22Rv1 (cell line): ENCODE data around the gene ELOVL2.

Source experiments
- H3K27ac ChIP-seq: fragments of 450-650 bp; 2 replicates; pipeline ENCODE4 v1.5.1; 2017
- ZFX ChIP-seq: fragments of 450-650 bp; IDR thresholded peaks from 2 replicates; pipeline ENCODE4 v1.6.1; 2017; ENCODE audit warnings: antibody characterized with exemption, borderline replicate concordance
- TF ChIP-seq, protein P1 (sequence below): fragments of 450-650 bp; IDR thresholded peaks from 2 replicates; pipeline ENCODE4 v1.5.1; 2017; ENCODE audit warnings: mild to moderate bottlenecking

The ELOVL2 gene

GRCh38 chr6:11055127-11055627, 11.1 kb upstream of the ELOVL2 start:
- H3K27ac ChIP-seq = no peak overlapping the region
- TF ChIP-seq, protein P1, sequence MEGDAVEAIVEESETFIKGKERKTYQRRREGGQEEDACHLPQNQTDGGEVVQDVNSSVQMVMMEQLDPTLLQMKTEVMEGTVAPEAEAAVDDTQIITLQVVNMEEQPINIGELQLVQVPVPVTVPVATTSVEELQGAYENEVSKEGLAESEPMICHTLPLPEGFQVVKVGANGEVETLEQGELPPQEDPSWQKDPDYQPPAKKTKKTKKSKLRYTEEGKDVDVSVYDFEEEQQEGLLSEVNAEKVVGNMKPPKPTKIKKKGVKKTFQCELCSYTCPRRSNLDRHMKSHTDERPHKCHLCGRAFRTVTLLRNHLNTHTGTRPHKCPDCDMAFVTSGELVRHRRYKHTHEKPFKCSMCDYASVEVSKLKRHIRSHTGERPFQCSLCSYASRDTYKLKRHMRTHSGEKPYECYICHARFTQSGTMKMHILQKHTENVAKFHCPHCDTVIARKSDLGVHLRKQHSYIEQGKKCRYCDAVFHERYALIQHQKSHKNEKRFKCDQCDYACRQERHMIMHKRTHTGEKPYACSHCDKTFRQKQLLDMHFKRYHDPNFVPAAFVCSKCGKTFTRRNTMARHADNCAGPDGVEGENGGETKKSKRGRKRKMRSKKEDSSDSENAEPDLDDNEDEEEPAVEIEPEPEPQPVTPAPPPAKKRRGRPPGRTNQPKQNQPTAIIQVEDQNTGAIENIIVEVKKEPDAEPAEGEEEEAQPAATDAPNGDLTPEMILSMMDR = no peak
- TF ChIP-seq ZFX = no peak

DNA sequence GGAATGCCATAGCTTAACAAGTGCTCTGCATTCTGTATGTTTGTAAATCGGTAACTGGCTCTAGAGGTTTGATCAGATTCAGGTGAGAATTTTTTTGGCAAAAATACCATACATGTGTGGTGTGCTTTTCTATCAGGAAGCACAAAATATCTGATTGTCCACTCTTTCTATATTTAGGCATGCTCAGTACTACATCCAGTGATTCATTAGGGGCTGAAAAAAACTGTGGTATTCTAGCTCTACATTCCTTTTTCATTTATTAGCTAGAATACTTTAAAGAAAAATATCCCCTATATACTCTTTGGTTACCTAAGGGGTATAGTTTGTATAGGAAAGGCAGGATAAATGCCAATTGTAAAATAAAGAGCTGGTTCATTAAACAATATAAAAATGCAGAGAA, 10.6 kb upstream of the ELOVL2 start:
- TF ChIP-seq ZFX = no peak
- TF ChIP-seq, protein P1 = no peak
- H3K27ac ChIP-seq = no peak overlapping the region

DNA sequence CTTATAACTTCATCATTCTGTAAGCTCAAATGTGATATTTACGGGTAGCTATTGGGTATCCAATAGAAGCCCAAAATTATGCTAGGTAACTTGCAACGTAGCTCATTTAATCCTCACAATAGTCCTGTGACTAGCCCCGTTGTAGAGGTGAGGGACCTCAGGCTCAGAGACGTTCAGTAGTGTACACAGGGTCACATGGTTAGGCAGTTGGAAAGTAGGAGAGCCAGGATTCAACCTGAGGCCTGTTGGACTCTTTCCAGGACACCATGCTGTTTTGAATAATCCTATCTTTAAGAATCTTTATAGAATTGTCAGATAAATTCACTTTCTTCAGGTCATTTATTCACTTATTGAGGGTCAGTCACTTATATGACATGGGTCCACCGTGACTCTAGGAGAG, 9.2 kb upstream of the ELOVL2 start:
- no peak overlapping the region for H3K27ac ChIP-seq
- no peak for TF ChIP-seq ZFX
- TF ChIP-seq, protein P1 = no peak

DNA sequence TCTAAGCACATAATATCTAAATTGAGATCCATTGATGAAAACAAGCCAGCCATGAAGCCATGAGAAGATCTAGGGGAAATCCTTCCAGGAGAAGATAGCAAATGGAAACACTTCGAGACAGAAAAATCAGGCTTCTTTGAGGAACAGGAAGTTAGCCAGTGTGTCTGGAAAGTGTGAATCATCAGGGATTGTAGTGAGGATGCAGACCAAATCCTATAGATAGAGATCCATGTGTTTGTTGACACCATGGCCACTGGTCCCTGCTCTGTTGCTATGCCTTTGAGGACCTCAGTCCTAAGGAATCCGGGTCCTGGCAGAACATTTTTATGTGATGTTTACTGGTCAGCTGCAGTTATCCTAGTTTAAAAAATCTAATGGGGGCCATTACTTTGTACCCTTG, 6.6 kb upstream of the ELOVL2 start:
- no peak overlapping the region for H3K27ac ChIP-seq
- TF ChIP-seq, protein P1 = no peak
- no peak for TF ChIP-seq ZFX

DNA sequence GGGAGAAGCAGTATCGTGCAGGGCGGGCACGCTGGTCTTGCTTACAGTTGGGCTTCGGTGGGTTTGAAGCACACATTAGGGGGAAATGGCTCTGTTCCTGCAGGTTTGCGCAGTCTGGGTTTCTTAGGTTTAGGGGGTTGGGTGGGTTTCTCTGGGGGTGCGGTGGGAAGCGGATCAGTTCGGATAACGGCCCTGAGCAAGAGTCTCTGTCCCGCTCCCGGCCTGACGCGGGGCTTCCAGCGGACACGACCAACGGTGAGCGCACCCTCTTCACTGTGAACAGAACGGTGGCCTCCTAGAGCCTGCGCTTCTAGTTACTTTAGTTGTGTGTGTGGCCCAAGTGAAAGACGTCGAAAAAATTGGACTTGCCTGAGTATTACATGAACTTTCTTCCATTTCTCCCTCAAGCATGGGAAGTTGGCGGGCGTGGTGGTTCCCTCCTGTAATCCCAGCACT, 635 bp upstream of the ELOVL2 start:
- TF ChIP-seq, protein P1 = no peak; the same call in none of the 2 replicates
- TF ChIP-seq ZFX = no peak
- H3K27ac ChIP-seq = no peak overlapping the region

DNA sequence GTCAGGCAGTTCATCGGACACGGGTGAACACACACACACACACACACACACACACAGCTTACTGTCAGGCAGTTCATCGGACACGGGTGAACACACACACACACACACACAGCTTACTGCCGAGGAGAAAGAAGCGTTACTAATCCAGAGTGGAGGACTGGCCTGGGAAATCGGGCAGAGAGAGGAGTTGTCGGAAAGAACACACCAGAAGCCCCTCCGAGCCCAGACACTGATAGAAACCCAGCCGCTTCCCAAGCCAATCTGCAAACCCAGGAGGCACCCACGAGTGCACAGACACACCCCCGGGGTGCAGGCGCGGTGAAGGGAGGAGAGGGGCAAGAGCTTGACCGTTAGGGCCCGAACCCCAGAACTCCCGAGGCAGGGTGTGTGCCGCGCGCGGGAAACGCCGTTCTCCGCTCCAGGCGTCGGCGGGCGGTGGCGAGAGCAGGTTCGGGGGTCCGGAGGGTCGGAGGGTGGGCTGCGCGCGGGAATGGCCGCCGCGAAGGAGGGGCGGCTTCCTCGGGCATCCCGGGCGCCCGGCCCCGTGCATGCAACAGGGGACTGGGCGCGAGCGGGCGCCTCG, 636 bp downstream of the ELOVL2 start:
- TF ChIP-seq, protein P1 = no peak
- H3K27ac ChIP-seq = no peak overlapping the region

- no peak overlapping the region for H3K27ac ChIP-seq
- no peak for TF ChIP-seq ZFX
- TF ChIP-seq, protein P1 = no peak
Measured at GRCh38 chr6:11042750-11043377, 1.2 kb downstream of the ELOVL2 start.
